ENCODE data around the gene FARS2.
"Not testable (repeated sequence)": the region's sequence is repeated elsewhere in the genome, so short reads cannot be mapped to it uniquely, and the experiment has no call there.

GRCh38 chr6:5656695-5657094 lies 395.4 kb downstream of the FARS2 start:
- not testable (repeated sequence) for TF ChIP-seq PKNOX1 (IDR thresholded peaks at IDR 0.05); SP1 (IDR thresholded peaks at IDR 0.05); HDGF (IDR thresholded peaks at IDR 0.05; ENCODE audit: borderline replicate concordance); NFRKB (IDR thresholded peaks at IDR 0.05); TARDBP (IDR thresholded peaks at IDR 0.05); ARNT (IDR thresholded peaks at IDR 0.05); SUZ12 (IDR thresholded peaks at IDR 0.05)
